Frontal cortex (tissue), 4 donors: ENCODE data around the gene MFRP. TPM values are rescaled to one million over a fixed set of nuclear protein-coding genes. Genes with fewer than 3 reads are reported as not detected.

Experiments used
- DNase-seq, 2 donors: peaks; one replicate each; pipeline ENCODE4 v3.0.0; 2012; ENCODE audit warnings: low spot score in 2 of 2
- FAIRE-seq: peaks from 2 replicates; lab custom pipeline; 2012; peaks lifted over from hg19 to GRCh38; lab: Jason Lieb, UNC
- small RNA-seq: library from RNA; depleted of rRNA; stranded (forward); fragments of <200 nt; gene quantifications from one replicate; pipeline ENCODE3, GENCODE V24; 2014
- total RNA-seq: library from RNA; depleted of rRNA; stranded (reverse); fragments of >200 nt; gene quantifications from one replicate; pipeline ENCODE4 v1.2.3, GENCODE V29; 2014
- donor health status: control.
- donor health status: control.
- donor health status: control.

MFRP gene
- total RNA-seq, 1 donor from 2014 or later = not detected

- FAIRE-seq = no peak
These were observed 43.2 kb downstream of the MFRP start for GRCh38 chr11:119303227-119303718.

GRCh38 chr11:119300198-119300964 lies 46.1 kb downstream of the MFRP start:
- FAIRE-seq = no peak
- DNase-seq = no peak

More at GRCh38 chr11:119303227-119303718, 43.2 kb downstream of the MFRP start:
- no peak for DNase-seq

DNA sequence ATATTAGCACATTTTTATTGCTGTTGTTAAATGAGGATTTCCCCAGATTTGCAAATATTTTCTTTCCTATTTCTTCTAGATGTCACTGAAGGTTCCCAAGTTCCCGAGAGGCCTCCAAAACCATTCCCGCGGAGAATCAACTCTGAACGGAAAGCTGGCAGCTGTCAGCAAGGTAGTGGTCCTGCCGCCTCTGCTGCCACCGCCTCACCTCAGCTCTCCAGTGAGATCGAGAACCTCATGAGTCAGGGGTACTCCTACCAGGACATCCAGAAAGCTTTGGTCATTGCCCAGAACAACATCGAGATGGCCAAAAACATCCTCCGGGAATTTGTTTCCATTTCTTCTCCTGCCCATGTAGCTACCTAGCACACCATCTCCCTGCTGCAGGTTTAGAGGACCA lies 47.1 kb downstream of the MFRP start:
- FAIRE-seq (no peak), DNase-seq (no peak)

- FAIRE-seq (no peak), DNase-seq (no peak)
These were observed 47.8 kb downstream of the MFRP start for GRCh38 chr11:119298726-119299125.

- FAIRE-seq = no peak
- DNase-seq = no peak
These were observed 48.6 kb downstream of the MFRP start for GRCh38 chr11:119297938-119298337.

DNA sequence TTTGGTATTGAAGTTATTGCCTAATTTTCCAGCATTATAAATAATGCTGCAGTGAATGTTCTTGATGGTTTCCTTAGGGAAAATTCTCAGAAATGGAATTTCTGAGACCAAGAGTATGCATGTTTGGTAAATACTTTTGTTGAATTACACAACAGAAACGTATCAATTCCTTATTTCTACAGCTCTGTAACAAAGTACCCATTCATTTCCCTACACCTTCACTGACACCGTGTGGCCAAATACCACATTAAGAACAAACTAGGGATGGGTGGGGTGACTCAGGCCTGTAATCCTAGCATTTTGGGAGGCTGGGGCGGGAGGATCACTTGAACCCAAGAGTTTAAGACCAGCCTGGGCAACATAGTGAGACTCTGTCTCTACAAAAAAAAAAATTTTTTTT lies 51.3 kb downstream of the MFRP start:
- FAIRE-seq (no peak), DNase-seq (no peak)

GRCh38 chr11:119293461-119293860 lies 53.0 kb downstream of the MFRP start:
- FAIRE-seq (no peak), DNase-seq (no peak)

DNA sequence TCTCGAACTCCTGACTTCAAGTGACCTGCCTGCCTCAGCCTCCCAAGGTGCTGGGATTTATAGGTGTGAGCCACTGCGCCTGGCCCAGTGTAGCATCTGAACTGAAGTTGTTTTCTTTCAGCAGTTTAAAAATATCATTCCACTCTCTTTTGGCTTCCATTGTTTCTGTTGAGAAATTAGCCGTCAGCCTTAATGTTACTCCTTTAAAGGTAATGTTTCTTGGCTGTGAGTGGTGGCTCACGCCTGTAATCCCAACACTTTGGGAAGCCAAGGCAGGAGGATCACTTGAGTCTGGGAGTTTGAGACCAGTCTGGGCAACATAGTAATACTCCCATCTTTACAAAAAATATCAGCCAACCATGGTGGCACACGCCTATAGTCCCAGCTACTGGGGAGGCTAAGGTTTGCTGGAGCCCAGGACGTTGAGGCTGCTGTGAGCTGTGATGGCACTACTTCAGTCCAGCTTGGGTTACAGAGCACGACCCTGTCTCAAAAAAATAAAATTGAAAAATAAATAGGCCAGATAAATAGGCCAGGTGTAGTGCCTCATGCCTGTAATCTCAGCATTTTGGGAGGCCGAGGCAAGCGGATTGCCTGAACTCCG lies 55.5 kb downstream of the MFRP start:
- no peak for DNase-seq
- FAIRE-seq = no peak

Small RNA genes lying within 50 kb of the gene (small RNA-seq; reads per million reads assigned to genes)
- gene RF01225 (not detected), gene RNU6-262P (not detected)

Other genes with a start within 250 kb of the MFRP start
- gene DPAGT1, start 244.9 kb downstream of the MFRP start, total RNA-seq = 5.3 TPM
- 11.4 TPM for gene C2CD2L, start 239.4 kb downstream of the MFRP start, total RNA-seq
- 24.5 TPM for gene HINFP, start 225.1 kb downstream of the MFRP start, total RNA-seq
- 2.0 TPM for gene ABCG4, start 197.7 kb downstream of the MFRP start, total RNA-seq
- gene NLRX1, start 178.0 kb downstream of the MFRP start, total RNA-seq = 2.0 TPM
- not detected for gene NHERF4, start 161.2 kb downstream of the MFRP start, total RNA-seq
- gene CBL, start 140.4 kb downstream of the MFRP start, total RNA-seq = 8.6 TPM
- gene MCAM, start 29.6 kb downstream of the MFRP start, total RNA-seq = 11.4 TPM
- gene RNF26, start 12.2 kb downstream of the MFRP start, total RNA-seq = 2.9 TPM
- 2.4 TPM for gene C1QTNF5, start 5.8 kb downstream of the MFRP start, total RNA-seq
- 2.4 TPM for gene USP2, start 35.0 kb upstream of the MFRP start, total RNA-seq
- gene THY1, start 76.5 kb upstream of the MFRP start, total RNA-seq = 15.1 TPM